Measurements from ENCODE around the gene TMEM256.

The TMEM256 gene

DNA sequence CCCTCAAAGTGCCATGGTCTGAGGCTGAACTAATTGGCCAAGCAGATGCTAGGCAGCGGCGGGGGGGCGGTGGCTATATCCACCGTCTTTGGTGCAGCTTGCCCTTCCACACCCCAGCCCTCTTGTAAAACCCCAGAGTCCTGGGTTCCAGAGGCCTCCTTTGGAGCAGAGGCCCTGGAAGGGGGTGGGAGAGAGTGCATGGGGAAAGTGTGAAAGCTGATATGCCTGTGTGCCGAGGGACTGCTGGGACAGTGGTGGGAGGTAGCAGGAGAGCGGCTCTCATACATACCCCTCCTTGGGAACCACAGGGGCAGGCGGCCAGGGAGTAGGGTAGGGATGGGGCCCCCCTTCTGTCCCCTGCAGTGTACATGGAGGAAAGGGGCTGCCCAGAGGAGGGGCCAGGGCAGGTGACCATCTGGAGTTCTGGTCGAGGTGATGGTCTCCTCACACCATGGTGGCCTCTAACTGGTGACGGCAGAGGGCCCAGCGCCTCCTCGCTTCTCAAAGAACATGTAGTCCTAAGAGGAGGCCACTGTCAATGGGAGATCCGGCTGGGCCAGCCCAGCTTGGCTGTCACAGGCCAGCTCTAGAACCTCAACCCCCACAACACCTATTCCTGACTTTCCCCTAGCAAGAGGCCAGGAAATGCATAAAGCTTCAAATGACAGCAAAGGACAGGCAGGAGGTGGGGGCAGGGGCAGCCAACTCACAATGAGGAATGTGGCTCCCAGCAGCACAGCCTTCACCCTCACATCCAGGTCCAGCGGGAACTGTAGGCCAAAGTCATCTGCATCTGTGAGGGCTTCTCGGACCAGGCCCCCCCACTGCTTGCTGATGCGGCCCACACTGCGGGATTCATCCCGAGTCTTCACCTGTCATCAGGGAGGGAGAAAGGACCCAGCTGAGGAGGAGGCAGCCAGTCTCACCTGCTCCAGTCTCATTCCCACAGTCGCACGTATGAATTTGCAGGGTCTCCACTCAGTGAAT is 13.7 kb downstream of the TMEM256 start:
- TF ChIP-seq, protein P1, sequence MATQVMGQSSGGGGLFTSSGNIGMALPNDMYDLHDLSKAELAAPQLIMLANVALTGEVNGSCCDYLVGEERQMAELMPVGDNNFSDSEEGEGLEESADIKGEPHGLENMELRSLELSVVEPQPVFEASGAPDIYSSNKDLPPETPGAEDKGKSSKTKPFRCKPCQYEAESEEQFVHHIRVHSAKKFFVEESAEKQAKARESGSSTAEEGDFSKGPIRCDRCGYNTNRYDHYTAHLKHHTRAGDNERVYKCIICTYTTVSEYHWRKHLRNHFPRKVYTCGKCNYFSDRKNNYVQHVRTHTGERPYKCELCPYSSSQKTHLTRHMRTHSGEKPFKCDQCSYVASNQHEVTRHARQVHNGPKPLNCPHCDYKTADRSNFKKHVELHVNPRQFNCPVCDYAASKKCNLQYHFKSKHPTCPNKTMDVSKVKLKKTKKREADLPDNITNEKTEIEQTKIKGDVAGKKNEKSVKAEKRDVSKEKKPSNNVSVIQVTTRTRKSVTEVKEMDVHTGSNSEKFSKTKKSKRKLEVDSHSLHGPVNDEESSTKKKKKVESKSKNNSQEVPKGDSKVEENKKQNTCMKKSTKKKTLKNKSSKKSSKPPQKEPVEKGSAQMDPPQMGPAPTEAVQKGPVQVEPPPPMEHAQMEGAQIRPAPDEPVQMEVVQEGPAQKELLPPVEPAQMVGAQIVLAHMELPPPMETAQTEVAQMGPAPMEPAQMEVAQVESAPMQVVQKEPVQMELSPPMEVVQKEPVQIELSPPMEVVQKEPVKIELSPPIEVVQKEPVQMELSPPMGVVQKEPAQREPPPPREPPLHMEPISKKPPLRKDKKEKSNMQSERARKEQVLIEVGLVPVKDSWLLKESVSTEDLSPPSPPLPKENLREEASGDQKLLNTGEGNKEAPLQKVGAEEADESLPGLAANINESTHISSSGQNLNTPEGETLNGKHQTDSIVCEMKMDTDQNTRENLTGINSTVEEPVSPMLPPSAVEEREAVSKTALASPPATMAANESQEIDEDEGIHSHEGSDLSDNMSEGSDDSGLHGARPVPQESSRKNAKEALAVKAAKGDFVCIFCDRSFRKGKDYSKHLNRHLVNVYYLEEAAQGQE (IDR thresholded peaks at IDR 0.05; ENCODE audit: insufficient replicate concordance, low read depth): no peak
- TF ChIP-seq GABPA (IDR thresholded peaks at IDR 0.05; ENCODE audit: low read depth) (no peak), POLR2AphosphoS5 (IDR thresholded peaks at IDR 0.05; ENCODE audit: low read depth) (no peak), SPI1 (IDR thresholded peaks at IDR 0.05; ENCODE audit: borderline replicate concordance, low read depth) (no peak)
- TF ChIP-seq, protein P2, sequence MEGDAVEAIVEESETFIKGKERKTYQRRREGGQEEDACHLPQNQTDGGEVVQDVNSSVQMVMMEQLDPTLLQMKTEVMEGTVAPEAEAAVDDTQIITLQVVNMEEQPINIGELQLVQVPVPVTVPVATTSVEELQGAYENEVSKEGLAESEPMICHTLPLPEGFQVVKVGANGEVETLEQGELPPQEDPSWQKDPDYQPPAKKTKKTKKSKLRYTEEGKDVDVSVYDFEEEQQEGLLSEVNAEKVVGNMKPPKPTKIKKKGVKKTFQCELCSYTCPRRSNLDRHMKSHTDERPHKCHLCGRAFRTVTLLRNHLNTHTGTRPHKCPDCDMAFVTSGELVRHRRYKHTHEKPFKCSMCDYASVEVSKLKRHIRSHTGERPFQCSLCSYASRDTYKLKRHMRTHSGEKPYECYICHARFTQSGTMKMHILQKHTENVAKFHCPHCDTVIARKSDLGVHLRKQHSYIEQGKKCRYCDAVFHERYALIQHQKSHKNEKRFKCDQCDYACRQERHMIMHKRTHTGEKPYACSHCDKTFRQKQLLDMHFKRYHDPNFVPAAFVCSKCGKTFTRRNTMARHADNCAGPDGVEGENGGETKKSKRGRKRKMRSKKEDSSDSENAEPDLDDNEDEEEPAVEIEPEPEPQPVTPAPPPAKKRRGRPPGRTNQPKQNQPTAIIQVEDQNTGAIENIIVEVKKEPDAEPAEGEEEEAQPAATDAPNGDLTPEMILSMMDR (IDR thresholded peaks at IDR 0.05; ENCODE audit: insufficient read depth, low read length): no peak
- no peak for DNase-seq (ENCODE audit: low read depth in 1 of 2, low spot score in 1 of 2)
- Histone ChIP-seq H3K4me3 (replicated peaks; ENCODE audit: insufficient read depth, low read length) (no peak overlapping the region), H3K27ac (replicated peaks) (no peak overlapping the region), H3K27me3 (ENCODE audit: insufficient read depth, poor library complexity, severe bottlenecking) (no peaks in the 10 kb centered on the region)

DNA sequence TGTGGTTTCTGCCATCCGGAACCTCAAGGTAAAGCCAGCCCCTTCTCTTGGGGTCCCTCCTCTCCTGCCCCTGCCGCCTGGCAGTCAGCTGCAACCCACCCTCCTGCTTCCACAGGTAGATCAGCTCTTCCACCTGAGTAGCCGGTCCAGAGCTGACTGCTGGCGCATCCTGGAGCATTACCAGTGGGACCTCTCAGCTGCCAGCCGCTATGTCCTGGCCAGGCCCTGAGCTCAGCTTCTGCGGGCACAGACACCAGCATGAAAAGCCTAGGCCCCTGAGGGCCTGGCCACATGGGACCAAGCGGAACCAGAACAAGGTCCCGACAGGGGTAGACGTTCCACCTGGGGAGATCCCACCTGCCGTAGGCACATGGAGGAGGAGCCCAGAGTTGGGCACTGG is 15.0 kb downstream of the TMEM256 start:
- Histone ChIP-seq H3K27me3 (ENCODE audit: insufficient read depth, poor library complexity, severe bottlenecking) (no peaks in the 10 kb centered on the region), H3K4me3 (replicated peaks; ENCODE audit: insufficient read depth, low read length) (no peak overlapping the region), H3K27ac (replicated peaks) (no peak overlapping the region)
- TF ChIP-seq, protein P1 (IDR thresholded peaks at IDR 0.05; ENCODE audit: insufficient replicate concordance, low read depth): no peak
- no peak for DNase-seq (ENCODE audit: low read depth in 1 of 2, low spot score in 1 of 2)

DNA sequence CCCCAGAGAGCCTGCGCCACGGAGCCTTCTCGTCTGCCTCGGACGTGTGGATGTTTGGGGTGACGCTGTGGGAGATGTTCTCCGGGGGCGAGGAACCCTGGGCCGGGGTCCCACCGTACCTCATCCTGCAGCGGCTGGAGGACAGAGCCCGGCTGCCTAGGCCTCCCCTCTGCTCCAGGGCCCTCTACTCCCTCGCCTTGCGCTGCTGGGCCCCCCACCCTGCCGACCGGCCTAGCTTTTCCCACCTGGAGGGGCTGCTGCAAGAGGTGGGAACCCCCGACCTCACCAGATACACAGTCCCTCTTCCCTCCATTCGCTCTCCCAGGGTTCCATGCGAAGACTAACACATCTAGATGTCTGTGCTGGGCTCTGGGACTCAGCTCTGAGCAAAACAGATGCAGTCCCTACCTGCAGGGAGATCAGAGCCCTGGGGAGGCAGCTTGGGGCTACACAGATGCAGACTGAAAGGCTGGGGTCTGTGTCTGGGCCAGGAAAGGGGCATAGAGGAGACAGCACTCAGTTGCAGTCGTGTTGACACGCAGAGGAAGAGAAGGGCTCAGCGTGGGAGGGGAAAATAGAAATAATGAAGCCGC is 19.3 kb downstream of the TMEM256 start:
- no peak for DNase-seq (ENCODE audit: low read depth in 1 of 2, low spot score in 1 of 2)
- Histone ChIP-seq H3K4me3 (replicated peaks; ENCODE audit: insufficient read depth, low read length) (no peak overlapping the region), H3K27ac (replicated peaks) (no peak overlapping the region), H3K27me3 (ENCODE audit: insufficient read depth, poor library complexity, severe bottlenecking) (no peaks in the 10 kb centered on the region)
- TF ChIP-seq, protein P2 (IDR thresholded peaks at IDR 0.05; ENCODE audit: insufficient read depth, low read length): no peak
- TF ChIP-seq, protein P1 (IDR thresholded peaks at IDR 0.05; ENCODE audit: insufficient replicate concordance, low read depth): no peak
- TF ChIP-seq SPI1 (IDR thresholded peaks at IDR 0.05; ENCODE audit: borderline replicate concordance, low read depth) (no peak), POLR2AphosphoS5 (IDR thresholded peaks at IDR 0.05; ENCODE audit: low read depth) (no peak), GABPA (IDR thresholded peaks at IDR 0.05; ENCODE audit: low read depth) (no peak)
